Stimulated activated CD8-positive, alpha-beta memory T cell treated with anti-CD3 and anti-CD28 coated beads, Interleukin-4, amount 100 ng/mL, for 24 hours (primary cell): ENCODE data around the gene NEDD4.

Source experiments
- DNase-seq: peaks from one replicate; pipeline ENCODE4 v3.0.0-alpha.2; 2020; ENCODE audit warnings: low read depth

The NEDD4 gene

DNA sequence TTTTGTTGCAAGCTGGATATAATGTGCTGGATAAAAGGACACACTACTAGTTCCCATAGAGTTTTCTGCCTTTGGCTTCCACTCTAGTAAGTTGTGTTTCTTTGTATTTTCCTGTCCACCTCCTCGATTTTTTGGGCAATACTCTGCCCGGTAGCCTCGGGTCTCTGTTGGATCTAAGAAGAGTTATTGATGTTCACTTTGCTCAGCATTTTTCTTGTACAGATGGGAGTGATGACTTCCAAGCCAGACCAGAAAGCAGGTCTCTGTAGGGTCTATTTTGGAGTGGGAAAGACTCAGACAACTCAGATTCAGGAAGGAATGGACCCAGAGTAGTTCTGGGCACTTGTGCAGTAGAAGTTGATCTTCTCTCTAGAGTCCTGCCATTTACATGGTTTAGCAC lies 214.5 kb downstream of the NEDD4 start:
- no peak for DNase-seq
